OCI-M1 (cell line): ENCODE data around the gene REN.

Experiments
- DNase-seq: peaks from one replicate; lab custom pipeline; 2025; lab: John Stamatoyannopoulos, UW

The REN gene

DNA sequence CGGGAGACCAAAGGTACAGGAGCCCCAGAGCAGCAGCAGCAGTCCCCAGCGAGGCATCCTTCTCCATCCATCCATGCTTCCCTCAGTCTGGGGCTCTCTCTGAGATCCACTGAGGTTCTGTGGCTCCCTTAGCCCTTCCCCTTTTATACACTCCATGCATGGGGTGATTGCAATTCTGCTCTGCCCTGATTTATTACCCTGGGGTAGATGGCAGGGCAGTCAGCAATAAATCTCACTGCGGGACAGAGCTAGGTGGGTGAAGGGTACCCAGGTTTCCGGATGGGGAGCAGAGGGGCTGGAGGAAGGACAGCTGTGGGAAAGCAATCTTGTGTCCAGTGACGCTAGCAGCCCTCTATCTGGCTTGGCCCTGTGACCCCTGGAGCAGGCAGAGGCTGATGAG lies at the start of gene REN:
REN (minus strand) TSS at position 119 of the 400 bp plus-strand sequence; CDS start at position 75, 44 bp downstream.
- DNase-seq = no peak

DNA sequence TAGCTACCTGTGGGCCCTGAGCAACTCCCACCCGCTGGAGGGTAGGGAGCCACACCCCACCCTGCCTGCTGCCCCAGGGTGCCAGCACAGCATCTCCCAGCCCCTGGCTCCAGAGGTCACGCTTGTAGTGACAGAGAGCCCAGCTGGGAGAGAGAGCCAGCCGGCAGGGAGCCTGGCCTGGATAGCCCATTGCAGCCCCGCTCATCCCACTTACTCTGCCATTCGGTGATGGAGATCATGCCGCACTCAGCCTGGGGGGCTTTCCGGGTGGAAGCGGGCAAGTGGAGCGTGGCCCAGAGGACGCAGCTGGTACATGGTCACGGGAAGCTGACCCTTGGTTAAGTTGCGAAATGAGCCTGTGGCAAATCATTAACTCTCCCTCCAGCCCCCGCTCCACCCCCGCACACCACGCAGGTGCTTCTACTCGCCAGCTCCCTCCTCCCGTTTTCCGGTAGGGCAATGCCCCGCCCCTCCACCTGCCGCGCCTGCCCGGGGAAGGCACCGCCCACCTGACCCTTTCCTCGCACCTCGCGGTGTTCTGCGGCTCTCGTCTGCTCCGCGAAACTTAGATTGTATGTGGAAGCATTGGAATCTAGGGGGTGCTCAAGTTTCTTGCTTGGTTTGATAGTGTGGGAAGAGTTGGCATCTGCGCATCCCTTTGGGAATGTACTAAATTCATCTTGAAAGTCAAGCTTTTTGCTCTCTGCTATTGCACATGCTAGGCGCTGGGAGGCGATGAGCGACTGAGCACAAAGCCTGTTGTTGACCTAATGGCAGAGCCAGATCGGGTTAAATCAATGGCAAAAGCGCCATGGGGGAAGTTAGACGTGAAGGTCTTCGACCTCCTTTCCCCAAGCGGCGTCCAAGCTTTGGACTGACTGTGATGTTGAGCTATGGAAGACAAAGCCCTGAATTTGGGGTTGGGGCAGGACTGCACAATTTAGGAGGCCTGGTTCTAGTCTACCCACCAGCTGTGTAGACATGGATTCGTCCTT lies 47.8 kb upstream of the REN start, which contains the start of gene GOLT1A:
GOLT1A (minus strand) TSS at position 321 of the 995 bp plus-strand sequence; CDS start at position 239, 82 bp downstream.
- DNase-seq = peak; percentile 68

DNA sequence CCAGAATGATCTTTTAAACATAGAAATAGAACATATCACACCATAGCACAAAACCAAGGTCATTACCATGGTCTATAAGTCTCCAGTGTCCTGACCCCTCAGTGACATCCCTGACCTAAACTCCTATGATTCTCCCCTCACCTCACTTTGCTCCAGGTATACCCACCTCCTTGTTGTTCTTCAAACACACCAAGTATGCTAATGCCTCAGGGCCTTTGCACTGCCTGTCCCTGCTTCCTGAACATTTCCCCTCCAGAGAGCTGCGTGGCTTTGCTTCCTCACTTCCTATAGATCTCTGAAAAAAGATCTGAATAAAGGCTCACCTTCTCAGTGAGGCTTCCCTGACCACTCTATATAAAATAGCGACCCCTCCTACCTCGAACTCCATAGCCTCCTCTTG lies 46.6 kb upstream of the REN start:
- no peak for DNase-seq

DNA sequence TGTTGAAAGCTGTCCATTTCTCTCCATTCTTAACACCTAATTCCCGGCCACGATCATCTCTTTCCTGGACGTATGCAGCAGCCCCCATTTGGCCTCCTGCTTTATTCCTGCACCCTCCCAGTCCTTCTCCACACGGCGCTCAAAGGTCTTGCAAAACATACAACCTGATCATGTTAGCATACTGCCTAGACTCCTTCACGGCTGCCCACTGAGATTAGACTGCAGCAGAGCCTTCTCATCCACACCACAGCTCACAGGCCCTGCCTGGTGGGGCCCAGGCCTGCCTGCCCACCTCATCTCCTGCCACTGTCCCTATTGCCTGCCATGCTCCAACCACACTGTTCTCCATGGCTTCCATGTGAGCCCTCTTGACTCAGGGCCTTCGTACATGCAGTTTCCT lies 44.9 kb upstream of the REN start:
- DNase-seq = no peak

DNA sequence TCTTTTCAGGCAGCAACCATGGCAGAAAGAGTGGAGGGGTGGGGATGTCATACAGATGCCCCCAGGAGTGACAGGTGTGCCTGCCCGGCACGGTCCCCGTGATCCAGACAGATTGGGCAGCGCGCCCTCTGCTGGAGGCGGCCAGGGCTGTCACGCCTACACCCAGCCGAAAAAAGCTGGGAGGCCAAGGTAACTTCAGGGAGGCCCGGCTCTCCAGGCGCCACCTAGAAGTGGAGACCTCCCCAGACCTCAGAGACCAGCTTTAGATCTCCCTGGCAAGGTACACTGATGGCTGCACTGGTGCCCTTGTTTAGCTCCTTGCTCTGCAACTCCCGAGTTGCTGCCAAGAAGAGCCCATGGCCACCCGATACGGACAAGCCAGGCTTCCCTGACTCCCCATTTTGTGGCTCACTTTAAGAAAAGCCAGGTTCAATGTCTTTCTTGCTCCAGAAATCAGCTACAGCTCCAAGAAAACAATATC lies 41.0 kb upstream of the REN start:
- DNase-seq = peak; percentile 69

DNA sequence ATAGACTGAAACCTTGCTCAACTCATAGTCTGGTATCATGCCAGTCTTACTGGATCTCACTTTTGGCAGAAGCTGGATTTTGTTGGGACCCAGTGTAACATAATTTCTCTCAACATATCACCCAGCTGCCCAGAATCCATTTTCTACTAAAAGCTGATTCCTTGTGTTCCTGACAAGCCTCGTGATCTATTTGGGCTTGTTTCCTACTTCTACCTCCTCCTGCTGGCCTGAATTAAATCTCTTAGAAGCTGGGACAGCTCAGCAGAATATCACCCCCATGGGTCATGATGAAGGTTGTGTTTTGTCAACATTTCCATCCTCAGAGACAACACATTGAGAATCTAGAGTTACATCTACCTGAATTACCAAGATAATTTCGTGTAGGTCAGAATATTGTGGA lies 40.0 kb upstream of the REN start:
- DNase-seq = peak; percentile 34

DNA sequence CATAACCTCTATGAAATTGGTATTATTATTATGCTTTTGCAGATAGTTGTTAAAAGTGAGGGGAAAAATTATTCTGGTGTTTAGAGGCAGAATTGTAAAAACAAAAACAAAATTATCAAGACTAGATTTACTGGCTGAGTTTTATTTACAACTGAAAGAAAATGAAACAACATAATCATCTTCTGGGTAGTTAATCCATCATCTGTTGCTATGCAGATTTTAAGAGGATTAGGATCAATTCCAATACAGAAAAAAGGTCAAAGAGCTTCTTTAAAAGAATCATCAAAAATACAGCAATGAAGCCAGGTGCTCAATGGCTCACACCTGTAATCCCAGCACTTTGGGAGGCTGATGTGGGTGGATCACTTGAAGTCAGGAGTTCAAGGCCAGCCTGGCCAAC lies 39.3 kb upstream of the REN start:
- DNase-seq = no peak

DNA sequence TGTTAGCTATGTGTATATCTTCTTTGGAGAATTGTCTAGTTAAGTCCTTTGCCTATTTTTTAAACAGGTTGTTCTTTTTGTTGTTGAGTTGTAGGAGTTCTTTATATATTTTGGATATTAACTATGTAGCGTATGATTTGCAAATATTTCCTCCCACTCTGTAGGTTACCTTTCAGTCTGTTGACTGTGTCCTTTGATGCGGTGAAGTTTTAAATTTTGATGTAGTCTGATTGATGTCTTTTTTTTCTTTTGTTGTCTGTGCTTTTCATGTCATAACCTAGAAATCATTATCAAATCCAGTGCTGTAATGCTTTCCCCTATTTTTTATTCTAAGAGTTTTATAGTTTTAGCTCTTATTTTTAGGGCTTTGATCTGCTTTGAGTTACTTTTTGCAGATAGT lies 38.8 kb upstream of the REN start:
- DNase-seq = no peak

DNA sequence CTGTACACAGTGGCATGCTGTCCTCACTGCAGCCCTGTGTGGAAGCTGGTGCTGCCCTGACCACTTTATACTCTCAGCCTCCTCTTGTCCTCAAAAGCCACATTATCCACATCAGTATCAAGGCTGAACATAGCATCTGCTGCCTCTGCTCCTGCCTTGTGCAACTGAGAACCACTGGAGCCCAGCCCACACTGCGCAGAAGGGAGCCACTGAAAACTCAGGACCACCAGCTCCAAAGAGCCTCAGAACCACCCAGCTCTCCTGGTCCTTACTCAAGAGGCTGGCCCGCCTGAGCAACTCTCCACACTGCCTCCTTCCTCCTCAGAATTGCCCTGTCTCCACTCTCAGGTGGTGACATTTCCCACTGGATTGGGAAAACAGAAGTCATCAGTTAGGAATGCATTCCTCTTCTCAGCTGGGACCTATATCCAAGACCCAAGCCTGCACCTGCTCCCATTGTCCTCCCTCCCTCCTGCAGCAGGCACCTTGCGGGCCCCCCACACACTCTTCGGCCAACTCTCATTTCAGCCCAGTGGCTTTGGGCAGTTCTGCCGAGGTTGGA lies 37.1 kb upstream of the REN start:
- no peak for DNase-seq

DNA sequence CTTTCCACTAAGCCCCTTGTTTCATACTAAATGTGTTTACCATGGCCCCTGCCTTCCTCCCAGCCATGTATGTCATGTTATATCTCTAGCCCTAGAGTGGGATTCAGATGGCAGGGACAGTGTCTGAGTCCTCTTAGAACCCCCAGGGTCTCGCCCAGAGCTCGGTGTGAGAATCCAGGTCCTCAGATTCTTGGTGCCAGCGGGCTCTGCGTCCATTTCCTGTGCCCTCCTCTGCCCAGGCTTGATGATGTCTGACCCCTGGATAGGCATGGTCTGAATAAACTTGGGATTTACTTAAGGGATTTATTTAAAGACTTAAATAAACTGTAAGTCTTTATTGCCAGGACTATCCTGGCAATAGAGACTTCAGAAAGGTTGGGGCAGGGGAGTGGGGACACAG lies 36.3 kb upstream of the REN start:
- no peak for DNase-seq

DNA sequence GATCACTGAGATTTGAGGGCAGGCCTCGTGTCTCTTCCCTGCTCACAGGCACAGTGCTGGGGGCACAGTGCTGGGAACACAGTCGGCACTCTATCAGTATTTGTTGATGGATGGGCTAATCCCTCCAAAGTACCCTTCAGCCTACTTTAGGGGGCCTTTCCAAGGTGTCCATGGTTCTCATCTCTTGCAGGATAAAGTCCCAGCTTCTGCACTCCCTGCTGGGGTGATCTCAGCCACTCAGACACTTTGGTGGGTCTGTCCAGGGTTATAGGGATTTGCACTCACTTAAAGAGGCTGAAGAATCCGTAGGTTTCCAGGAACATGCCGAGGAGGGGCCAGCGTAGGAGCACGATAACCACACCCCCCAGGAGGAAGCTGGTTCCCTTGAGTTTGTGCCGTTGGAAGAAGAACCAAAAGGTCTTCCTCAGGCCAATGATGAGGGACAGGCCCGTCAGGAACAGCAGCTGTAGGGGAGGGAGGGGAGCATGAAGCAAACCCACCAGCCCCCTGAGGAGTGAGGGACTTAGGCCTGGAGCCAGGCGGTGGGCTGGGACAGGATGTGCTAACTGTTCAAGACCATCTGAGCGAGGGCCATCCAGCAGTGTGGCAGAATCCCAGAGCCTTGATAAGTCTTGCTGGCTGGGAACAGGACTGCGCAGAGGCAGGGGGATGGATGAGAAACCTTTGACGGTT lies 35.4 kb upstream of the REN start:
- DNase-seq = no peak

DNA sequence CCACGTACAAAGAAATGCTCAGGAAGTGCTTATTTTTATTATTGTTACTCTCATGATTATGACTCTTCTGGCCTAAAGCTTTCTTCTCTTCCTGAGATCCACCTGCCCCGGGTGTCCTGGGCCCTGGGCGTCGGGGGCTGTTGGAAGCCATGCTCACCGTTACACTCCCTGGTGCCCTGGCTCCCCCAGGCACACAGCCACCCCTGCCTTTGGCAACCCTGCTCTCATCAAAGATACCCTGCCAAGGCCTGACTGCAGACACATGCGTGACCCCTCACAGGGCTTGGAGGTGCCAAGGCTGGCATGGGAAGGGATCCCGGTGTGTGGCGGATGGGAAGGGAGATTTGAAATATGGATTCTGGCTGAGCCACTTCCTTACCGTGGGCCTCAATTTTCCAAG lies 33.4 kb upstream of the REN start:
- no peak for DNase-seq

DNA sequence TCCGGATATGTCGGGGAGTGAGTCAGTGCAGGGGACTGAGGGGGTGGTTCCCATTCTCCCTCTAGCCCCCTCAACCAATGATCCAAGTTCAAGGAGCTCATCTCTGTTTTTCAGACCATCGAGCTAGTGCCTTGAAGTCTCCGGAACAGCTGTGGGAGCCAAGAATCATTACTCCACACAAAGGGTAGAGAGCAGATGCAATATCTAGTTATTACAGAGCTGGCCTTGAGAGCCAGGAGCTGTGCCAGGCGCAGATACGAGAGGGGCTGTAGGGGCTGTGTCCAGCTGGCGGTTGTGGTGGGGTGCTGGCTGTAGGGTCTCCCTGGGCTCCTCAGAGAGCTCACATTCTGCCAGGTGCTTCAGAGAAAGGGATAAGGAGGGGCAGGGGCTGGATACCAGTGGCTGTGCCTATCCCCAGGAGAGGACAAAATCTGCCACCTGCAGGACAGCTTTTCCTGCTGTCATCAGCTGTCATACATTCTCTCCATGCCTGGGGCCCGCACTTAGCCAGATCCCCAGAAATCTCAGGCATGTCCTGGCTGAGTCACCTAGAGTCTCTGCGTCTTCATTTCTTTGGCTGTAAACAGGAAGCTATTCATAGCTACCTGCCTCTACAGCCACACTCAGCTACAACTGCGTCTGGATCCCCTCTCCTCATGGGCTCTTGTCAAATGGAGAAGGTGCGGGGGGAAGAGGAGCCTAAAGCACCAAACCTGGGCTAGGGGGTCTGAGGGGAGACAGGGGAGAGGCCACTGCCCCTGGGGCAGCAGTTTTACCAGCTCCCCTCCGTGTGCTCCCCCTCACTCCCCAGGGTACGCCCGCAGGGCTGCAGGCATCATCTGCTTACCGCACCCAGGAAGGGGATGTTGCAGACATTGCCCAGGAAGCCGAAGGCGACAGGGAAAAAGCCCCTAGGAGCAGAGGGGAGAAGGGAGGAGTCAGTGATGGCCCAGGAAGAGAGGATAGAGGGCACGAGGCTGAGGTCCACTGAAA lies 32.5 kb upstream of the REN start:
- DNase-seq = peak; percentile 40

DNA sequence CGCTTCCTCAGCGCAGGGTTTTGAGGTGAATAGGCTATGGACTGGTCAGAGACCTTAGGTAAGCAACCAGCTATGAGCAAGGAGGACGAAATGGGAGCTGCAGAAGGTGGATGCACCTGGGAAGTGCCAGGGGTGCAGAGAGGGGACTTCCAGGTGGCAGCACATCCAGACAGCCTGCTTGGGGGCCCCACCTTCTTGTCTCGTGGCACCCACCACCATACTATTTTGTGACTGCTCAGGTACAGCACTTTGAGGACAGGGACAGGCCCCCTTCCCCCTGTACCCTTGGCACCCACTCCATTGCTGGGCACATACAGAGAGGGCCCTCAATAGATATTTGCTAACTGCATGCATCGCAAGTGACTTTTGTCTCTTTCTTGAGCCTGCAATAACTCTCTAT lies 30.9 kb upstream of the REN start:
- DNase-seq = no peak

DNA sequence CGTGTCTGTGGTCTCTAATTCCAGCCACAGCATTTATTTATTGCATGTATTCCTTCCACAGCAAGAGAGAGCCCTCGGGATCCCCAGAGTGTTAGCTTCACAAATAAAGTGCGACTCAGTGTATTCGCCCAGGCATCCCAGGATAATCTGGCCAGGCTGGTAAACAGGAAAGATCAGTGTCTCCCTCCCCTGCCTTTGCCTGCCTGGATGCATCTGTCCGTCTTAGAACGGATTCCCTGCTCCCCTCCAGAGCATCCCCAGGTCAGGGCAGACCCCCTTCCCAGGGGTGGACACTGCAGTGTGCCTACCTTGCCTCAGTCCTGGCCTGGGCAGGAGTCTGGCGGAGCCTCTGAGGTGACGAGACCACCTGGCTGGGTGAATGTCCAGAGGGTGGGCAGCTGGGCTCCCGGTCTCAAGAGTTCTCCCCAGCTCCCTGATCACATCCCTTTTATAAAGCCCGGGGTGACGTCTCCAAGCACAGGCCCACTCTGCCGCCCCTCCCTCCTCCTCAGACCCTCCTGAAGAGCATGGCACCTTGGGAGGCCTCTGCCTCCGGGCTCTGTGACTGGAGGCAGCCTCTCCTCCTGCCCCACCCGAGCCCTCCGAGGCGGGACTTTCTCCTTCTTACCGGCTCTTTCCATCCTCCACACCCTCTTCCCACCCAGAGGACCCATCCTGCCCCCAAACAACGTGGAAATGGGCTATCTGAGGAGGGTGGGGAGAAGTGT lies 30.1 kb upstream of the REN start, which contains the start of gene KISS1:
KISS1 (minus strand) TSS at position 424 of the 728 bp plus-strand sequence. CDS start 3,615 bp downstream, outside the sequence.
- DNase-seq = no peak

DNA sequence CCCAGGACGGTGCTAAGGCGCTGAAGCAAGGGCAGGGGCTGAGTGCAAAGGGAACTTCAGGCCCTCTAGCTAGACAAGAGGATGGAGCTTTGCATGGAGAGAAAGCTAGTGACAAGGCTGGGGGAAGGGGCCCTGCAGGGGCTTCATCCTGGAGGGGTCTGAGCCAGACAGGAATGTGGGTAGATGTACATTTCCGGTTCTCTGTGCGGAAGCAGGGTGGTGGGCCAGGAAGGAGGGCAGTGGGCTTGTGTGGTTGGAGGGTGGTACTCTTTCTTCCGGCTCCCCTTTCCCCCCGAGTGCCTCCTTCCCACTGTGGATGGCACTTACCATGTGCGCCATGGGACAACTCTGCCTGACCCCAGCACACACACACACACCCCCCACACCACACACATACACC lies 28.6 kb upstream of the REN start:
- no peak for DNase-seq

DNA sequence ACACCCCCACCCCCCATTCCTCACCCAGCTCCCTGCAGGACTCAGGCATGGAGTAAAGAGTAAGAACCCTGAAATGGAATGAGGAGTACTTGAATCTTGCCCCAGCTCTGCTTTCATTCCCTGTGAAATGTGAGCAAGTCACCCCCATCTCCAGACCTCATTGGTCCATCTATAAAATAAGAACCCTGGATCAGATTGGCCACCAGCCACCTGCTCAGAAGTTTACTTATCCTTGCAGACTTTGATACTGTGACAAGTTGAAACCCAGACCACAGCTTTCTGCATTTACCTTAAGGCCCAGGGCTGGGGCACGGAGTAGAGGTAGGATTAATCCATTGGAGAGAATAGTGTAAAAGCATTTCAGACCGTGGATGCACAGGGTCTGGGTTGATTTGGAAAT lies 27.9 kb upstream of the REN start:
- no peak for DNase-seq

DNA sequence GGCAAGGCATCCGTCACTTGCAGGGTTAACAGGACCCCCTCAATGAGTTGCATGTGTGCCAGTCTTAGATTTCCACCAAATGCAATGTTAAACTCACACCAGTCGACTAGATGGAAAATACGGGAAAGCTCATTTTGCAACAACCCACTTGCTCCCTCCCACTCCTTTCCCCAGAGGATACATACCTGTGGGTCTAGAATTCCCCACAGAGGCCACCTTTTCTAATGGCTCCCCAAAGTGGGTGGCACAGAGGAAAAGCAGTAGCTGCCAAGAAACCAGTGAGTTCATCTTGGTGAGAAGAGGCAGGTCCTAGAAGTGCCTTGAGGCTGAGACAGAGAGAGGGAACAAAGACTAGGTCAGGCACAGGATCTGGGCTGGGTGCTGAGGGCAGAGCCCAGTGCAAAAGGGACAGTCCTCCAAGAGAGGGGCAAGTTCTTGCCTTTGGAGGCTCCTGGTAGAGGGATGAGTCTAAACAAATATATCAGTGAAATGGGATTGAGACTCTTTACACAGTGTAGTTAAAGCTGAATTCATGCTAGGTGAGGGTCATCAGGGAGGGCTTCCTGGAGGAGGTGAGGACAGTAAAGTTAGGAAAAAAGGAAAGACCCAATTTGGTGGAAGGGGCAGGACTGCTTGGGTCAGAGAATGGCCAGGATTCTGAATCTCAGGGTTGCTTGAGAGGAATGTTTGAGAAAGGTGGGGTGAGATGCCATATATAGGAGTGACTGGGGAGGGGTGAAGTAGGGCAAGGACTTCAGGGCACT lies 26.6 kb upstream of the REN start:
- DNase-seq = no peak

DNA sequence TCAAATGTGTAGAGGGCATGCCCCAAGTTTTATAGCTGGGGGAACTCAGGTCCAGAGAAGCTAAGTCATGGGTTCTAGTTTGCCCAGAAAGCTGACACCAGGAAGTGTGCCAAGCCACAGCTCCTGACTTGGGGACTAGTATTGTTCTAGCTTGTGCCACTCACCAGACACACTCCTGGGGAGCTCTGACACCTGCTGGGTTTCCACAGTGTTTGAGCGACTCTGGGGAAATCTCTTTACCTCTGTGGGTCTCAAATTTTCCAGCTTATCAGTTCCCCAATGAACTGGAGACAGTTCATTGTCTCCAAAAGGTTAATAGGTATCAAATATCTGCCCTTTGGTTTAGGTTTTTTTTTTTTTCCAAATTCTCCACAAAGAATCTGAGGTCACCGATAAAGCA lies 25.9 kb upstream of the REN start:
- DNase-seq = no peak

DNA sequence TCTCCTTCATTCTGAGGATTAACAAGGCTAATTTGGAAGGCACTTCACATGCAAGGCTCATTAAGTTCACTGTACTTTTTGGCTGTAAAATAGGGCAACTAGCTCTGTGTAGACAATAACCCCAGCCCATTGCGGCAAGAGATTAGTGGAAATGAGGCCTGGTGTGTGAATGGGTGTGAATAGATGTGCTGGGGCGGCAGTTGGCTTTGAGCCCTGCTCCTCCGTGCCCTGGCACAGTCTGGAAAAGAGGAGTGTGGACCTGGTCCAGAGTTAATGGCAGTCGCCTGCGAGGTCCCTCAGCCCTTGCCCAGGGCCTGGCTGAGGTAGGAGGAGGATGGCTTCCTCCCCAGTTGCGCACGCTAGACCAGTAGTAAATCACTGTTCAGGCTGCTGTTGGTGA lies 25.3 kb upstream of the REN start:
- no peak for DNase-seq
